ENCODE measurements around the gene DTNB.
A peak's percentile ranks its signal among the peaks of the same experiment; 100 is the strongest.

Gene DTNB

GRCh38 chr2:25361261-25362048 is 311.9 kb downstream of the DTNB start:
- TF ChIP-seq CTCF (conservative IDR thresholded peaks at IDR 0.05; ENCODE audit: low read depth, low read length) = no peak
- DNase-seq (ENCODE audit: low read depth) = no peak
- peak overlapping the region; percentile 14 for H3K4me3 ChIP-seq (ENCODE audit: low read depth, low read length)

- no peak for DNase-seq (ENCODE audit: low read depth)
- H3K4me3 ChIP-seq (ENCODE audit: low read depth, low read length) = no peak overlapping the region
- TF ChIP-seq CTCF (conservative IDR thresholded peaks at IDR 0.05; ENCODE audit: low read depth, low read length) = no peak
Measured at GRCh38 chr2:25358836-25359235, 314.5 kb downstream of the DTNB start.

GRCh38 chr2:25358249-25358815 is 315.0 kb downstream of the DTNB start:
- DNase-seq (ENCODE audit: low read depth) = no peak
- no peak for TF ChIP-seq CTCF (conservative IDR thresholded peaks at IDR 0.05; ENCODE audit: low read depth, low read length)
- no peak overlapping the region for H3K4me3 ChIP-seq (ENCODE audit: low read depth, low read length)

- no peak overlapping the region for H3K4me3 ChIP-seq (ENCODE audit: low read depth, low read length)
- TF ChIP-seq CTCF (conservative IDR thresholded peaks at IDR 0.05; ENCODE audit: low read depth, low read length) = no peak
- no peak for DNase-seq (ENCODE audit: low read depth)
Measured at GRCh38 chr2:25356088-25356487, 317.3 kb downstream of the DTNB start.

GRCh38 chr2:25355270-25355669 is 318.1 kb downstream of the DTNB start:
- no peak for DNase-seq (ENCODE audit: low read depth)
- H3K4me3 ChIP-seq (ENCODE audit: low read depth, low read length) = no peak overlapping the region
- no peak for TF ChIP-seq CTCF (conservative IDR thresholded peaks at IDR 0.05; ENCODE audit: low read depth, low read length)

- H3K4me3 ChIP-seq (ENCODE audit: low read depth, low read length) = no peak overlapping the region
- no peak for DNase-seq (ENCODE audit: low read depth)
- TF ChIP-seq CTCF (conservative IDR thresholded peaks at IDR 0.05; ENCODE audit: low read depth, low read length) = no peak
Measured at GRCh38 chr2:25354116-25354515, 319.3 kb downstream of the DTNB start.

- peak; percentile 31 for DNase-seq (ENCODE audit: low read depth)
- H3K4me3 ChIP-seq (ENCODE audit: low read depth, low read length) = no peak overlapping the region
- TF ChIP-seq CTCF (conservative IDR thresholded peaks at IDR 0.05; ENCODE audit: low read depth, low read length) = no peak
Measured at GRCh38 chr2:25349397-25349796, 324.0 kb downstream of the DTNB start.

All from choroid plexus epithelial cell (primary cell).